A549 treated with AZD2906 at 1 μM for 4 hours (cell line): ENCODE results near the gene ZNF43. TPM values are rescaled to one million over a fixed set of nuclear protein-coding genes. Genes with fewer than 3 reads are reported as not detected.

Source experiments
- total RNA-seq: library from RNA; stranded (reverse); fragments of 200-300 nt; extraction: Qiagen RNA extraction; gene quantifications from 5 replicates; pipeline ENCODE4 v1.2.3, GENCODE V29; 2022

Gene ZNF43
- total RNA-seq: 2.1 to 3.2 TPM (median 2.5 TPM) in 5 replicates

GRCh38 chr19:21835810-21836444, at the start of gene ZNF43:
Gene ZNF43, minus strand, starts transcription at chr19:21836182. Its CDS starts 144 bp downstream, at chr19:21836038.

GRCh38 chr19:21767065-21767800, 68.7 kb downstream of the ZNF43 start, which contains the start of gene ZNF100:
Gene ZNF100, minus strand, starts transcription at chr19:21767579. Its CDS starts 150 bp downstream, at chr19:21767429.

Other genes starting within 250 kb of the ZNF43 start
- not detected in 5 replicates for gene ZNF100, start 68.6 kb downstream of the ZNF43 start, total RNA-seq
- gene ZNF208, start 174.8 kb upstream of the ZNF43 start, total RNA-seq: not detected in 5 replicates
- 0.10 TPM in 1 of 5 replicates, not detected in the others for gene ZNF257, start 216.3 kb upstream of the ZNF43 start, total RNA-seq